CMK (cell line): ENCODE measurements around the gene RSF1.
"Not testable (repeated sequence)": the region's sequence is repeated elsewhere in the genome, so short reads cannot be mapped to it uniquely, and the experiment has no call there.

Source experiments
- DNase-seq: peaks from one replicate; pipeline ENCODE4 v3.0.0-alpha.2; 2010; ENCODE audit warnings: low read depth

RSF1 gene

DNA sequence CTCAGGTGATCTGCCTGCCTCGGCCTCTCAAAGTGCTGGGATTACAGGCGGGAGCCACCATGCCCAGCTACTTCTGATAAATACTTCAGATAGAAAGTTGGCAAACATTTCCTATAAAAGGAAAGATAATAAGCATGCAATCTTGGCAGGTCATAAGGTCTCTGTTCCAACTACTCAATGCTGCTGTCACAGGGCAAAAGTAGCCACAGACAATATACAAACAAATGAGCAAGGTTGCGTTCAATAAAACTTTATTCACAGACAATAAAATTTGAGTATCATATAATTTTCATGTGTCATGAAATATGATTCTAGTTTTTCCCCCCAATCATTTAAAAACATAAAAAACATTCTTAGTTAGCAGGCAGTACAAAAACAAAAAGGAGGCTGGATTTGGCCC, 129.9 kb downstream of the RSF1 start:
- DNase-seq: no peak

DNA sequence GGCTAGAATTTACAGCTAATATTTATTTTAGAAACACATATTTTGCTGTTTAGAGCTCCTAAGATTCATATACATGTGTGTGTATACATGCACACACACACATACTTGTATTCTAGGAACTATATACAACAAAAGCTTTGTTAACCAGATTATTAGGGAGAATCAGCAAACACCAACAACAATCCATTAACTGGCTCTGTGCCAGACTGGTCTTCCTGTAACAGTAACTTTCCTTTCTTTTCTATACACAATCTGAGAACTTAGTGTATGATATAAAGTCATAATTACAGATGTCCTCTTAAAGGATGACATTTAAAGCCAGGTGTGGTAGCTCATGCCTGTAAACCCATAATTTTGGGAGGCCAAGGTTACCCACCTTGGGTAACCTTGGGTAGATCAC, 133.4 kb downstream of the RSF1 start:
- DNase-seq: no peak

DNA sequence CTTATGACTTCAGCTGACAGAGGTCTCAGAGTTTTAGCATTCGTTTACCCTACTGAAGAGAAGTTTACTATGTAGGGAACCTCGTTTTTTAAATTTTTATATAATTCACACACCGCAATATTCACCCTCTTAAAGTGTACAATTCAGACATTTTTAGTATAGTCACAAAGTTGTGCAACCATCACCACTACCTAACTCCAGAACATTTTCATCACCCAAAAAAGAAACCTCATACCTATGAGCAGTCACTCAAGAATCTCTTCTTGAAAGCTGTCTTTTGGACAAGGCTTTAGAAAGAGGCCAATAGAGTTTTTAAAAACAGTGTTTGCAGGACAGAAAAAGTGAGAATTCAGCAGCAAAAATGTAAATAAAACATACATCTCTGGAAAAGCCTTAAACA, 143.4 kb downstream of the RSF1 start:
- no peak for DNase-seq

DNA sequence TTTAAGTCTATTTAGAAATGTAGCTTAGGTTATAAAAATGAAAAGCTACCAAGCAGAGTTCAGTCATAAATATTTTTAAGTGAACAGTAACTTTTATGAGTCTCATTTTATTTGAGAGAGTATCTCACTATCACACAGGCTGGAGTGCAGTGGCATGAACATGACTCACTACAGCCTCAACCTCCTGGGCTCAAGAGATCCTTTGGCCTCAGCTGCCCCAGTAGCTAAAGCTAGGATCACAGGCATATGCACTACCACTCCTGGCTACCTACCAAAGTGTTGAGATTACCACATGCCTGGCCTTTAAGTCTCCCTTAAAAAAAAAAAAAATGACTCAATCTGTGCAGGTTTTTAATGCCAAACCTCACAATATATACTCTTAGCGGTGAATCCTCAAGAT, 148.3 kb downstream of the RSF1 start:
- DNase-seq: no peak

DNA sequence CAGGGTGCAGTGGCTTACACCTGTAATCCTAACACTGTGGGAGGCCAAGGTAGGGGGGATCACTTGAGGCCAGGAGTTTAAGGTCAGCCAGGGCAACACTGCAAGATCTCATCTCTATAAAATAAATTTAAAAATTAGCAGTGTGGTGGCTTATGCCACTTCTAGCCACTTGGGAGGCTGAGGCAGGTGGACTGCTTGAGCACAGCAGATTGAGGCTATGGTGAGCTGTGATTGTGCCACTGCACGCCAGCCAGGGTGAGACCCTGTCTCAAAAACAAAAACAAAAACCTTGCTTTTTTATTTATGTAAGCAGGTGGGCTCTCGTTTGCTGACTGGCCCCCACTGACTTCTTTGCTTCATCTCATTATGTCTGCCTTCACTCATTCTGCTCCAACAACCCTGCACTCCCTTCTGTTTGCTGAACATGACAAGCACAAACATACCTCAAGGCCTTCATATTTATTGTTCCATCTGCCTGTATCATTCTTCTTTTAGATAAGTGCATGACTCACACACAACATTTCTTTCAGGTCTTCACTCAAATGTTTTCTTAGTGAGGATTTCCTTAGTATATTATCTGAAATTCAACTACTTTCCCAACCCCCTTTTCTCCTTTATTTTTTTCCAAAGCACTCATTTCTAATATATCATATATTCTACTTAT, 150.5 kb downstream of the RSF1 start:
- no peak for DNase-seq

DNA sequence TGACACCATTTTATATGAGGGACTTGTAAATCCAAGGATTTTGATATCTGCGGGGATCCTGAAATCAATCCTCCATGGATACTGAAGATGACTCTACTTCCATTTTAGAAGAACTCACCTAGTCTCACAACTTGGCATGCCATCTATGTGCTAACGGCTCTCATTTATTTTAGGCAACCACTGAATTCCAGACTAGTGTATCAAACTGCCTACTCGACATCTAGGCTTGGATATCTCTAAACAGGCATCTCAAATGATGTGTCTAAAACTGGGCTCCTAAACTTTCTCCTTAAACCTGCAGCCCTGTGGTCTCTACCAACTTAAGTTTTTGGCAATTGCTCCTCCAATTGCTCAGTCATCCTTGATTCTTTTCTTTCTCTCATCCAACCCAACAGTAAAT, 151.8 kb downstream of the RSF1 start:
- DNase-seq: no peak

DNA sequence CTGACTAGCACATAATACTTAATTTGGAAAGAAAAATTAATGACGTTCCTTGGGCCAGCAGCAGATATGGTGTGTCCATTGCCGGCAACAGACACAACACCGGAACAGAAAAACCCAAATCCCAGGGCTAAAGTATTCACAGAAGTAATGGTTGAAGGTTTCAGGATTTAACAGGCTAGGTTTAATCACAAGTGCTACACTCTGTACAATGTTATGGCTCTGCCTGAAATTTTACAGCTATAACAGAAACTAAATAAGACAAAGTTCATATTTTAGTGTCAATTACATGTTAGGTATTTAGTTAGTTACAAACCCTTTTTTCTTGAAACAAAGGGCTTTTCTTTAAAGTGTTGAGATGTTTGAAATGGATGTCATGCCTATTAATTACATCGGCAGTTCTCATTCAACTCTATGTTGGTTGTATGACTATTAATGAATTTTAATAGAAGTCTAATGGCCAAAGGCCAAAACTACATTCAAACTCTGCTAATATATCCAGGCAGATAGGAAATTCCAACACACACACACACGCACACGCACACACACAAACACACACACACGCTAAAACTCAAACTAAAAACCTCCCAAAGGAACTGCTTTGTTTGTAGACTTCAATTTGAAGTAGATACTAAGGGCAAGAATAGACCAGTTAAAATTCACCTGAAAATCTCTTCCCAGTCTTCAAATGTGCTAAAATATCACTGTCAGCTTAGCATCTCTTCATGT, 155.1 kb downstream of the RSF1 start:
- no peak for DNase-seq

DNA sequence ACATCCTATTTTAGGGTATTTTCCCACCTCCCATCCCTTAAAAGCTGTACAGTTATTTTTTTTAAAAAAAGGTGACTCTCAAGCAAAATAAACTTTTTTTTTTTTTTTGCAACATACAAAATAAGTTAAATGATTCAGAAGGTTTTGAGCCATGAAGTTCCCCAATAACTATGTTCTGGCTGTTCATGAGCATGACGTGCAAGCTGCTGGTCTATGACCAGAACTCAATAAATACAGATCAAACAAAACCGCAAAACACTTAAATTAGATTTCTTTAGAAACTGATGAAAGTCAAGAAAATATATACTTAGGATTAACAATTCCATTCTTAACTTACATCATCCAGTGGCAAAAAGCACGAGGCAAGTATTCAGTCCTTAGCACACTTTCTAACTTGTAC, 158.9 kb downstream of the RSF1 start:
- no peak for DNase-seq

DNA sequence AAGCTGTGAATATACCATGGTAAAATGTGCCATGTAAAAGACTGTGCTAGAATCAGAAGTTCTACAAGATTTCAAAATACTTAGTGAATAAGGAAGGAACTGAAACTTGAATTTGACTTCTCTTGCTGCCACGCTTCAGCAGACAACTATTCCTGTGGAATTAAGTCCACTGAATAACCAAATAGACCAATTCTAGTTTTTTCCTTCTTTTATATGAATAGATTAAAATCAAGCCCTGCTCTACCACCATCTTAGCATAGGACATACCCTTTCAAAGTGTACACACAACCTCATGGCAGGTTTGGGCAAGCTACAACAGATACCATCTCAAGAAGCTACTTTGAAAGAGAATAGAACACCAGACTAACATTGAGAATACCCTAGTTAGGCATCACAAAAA, 159.6 kb downstream of the RSF1 start:
- no peak for DNase-seq

DNA sequence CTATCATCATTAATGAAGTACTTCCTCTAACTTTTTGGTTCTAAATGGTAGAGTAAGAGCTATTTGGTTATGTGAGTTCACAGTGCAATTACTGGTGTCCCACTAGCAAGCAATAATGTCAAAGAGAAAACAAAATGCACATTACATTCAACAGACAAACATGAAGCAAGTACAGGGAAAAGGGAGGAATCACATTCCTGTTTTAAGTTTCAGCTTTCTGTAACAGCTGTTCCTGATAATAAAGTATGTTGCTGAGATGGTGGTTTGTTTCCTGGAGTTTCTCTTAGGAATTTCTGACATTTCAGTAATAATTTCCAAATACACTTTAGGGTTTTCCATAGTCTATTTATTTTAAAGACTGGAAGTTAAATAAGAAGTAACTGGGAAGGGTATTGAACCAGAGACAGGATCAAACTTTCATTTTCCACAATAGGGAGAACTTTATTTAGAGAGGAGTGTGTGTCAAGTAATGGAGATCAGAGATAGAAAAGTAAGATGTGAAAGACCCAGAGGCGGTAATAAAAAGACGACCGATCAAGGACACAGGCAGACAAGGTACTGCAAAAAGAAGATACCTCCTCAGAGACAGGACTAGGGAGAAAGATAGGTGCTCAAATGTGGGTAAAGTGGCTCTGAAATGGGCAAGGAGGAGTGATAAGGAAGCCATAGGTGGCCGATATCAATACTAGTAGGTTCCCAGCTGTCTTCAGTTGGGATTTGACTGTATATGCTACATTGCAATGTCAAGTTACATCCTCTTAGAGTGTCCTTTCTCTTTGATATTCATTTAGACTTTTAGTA, 162.1 kb downstream of the RSF1 start:
- no peak for DNase-seq

DNA sequence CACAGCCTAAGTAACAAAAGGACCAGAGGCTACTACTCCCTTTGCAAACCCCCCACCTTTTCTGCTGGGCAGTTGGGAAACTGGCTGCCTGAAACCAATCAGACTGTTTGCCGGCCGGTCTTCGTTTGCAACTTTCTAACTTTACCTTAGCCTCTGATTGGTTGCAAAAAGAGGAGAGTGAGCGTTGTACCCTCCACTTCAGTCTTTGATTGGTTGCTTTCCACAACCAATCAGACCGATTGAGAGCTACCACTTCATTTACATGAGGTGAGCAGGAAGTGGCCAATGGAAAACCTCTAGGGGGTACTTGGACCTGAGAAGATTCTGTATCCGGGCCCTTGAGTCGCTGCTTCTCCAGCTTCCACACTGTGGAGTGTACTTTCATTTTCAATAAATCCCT, 164.2 kb downstream of the RSF1 start:
- DNase-seq: no peak

DNA sequence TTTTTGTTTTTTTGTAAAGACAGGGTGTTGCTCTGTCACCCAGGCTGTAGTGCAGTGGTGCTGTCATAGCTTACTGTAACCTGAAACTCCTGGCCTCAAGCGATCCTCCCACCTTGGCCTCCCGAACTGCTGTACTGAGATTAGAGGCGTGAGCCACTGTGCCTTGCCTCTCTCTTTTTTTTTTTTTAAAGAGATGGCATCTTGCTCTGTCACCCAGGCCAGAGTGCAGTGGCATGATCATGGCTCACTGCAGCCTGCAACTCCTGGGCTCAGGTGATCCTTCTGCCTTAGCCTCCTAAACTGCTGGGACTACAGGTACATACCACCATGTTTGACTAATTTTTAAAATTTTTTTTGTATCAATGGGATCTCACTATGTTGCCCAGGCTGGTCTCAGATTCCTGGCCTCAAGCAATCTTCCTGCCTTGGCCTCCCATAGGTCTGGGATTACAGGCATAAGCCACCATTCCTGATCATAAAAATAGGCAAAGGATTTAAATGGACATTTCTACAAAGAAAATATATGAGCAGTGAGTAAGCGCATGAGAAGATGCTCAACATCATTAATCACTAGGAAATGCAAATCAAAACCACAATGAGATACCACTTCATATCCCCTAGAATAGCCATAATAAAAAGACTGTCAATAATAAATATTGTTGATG, 165.6 kb downstream of the RSF1 start:
- no peak for DNase-seq

DNA sequence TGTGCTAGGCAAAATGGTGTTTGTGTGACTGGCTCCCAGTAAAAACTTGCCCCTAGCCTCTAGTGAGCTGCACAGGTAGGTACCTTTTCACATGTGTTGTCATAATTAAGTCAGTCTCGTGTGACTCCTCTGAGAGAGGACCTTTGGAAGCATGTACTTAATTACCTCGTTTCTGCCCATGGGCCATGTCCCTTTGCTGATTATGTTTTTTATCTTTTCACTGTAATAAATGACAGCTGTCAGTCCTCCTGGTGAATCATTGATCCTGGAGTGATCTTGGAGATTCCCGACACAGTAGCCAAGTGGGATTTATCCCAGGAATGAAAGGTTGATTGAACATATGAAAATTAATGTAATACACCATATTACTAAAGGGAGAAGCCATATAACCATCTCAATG, 170.4 kb downstream of the RSF1 start:
- no peak for DNase-seq

DNA sequence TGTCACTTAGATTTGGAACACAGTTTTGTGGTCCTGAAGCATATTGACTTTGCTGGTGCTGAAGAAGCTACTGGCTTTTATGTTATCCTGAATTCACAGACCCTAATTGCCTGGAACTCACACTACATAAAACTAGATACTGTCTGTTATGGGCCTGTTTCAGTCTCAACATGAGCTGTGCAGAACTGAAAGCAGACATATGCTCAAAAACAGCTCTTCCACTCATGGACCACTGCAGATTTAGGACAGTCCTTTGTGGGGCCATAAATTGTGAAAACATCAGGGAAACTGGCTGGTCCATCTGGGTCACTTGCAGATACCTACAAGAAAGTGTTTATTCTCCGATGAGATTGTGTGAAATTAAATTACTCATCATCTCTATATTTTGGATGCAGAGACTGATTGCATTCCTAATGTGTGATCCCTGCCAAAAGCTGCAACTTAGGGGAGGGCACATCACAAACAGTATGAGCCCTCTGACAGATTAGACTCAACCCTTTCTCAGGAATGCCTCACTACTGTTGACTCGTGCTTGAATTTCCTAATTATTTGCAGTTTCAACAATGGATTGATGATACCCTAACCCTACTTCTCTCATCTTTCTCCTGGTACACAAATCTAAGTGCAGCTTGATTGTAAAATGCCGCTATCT, 172.7 kb downstream of the RSF1 start:
- DNase-seq: no peak

DNA sequence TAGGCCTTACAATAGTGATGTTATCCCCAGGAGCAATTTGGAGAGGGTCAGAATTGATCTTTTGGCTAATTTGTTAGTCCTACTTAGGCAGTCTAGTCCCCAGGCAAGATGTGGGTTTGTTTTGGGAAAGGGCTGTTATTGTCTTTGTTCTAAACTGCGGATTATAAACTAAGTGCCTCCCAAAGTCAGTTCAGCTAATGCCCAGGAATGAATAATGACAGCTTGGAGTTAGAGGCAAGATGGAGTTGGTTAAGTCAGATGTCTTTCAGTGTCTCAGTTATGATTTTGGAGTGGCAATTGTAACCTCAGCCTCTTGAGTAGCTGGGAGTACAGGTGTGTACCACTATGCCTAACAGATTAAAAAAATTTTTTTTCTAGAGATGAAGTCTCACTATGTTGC, 175.6 kb downstream of the RSF1 start:
- no peak for DNase-seq

DNA sequence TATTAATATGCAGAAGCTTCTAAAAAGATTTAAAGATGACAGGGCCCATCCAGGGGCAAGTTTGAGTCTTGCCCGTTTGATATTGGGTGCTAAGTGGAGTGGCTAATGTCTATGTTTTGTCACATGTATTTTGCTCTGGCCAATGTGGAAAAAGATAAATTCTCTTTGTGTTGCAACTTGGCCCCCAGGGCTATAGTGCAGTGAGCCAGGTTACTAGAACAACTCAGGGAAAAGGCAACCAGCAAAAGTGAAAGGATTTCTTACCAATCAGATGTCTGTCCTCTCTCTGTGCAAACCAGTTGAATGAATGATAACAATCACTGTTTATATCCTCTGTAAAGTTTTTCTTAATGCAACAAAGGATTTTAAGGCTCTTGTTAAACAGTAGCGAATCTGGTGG, 178.3 kb downstream of the RSF1 start:
- DNase-seq: no peak

DNA sequence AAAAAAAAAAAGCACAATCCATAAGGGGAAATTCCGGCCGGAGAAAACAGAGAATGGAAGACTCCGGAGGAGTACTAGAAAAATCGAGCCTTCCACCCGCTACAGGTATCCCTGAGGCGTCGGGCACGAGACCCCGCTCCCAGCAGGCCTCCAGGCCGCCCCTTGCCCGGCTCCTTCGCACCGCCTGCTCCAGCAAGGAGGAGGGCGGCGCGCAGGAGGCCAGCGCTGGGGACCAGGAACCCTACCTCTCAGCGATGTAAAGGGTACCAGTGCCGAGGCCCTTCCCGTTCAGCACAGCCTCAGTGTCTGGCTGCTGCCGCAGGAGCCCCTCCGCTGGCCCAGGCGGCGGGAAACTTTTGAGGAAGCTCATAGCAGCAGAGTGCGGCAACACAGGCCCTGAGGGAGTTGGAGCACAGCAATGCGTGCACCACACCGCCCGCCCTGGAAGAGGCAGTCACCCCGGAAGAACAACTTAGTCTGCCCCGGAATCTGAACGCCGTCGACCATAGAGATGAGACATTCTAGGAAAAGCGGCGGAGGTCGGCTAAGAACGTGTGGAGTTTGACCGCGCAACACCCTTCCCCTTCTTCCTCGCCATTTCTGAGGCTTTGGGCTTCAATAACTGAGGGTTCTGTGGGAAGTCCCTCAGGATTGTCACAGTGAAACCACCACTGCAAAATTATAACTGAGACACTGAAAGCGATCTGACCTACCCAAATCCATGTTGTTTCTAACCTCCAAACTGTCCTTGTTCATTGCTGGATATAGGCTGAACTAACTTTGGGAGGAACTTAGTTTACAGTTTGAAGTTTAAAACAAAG, 183.0 kb downstream of the RSF1 start, which contains the start of gene CLNS1A:
TSS of gene CLNS1A (minus strand) at position 450 of the 821 bp plus-strand sequence. CDS start at position 370, 80 bp downstream.
- DNase-seq: peak; percentile 85

DNA sequence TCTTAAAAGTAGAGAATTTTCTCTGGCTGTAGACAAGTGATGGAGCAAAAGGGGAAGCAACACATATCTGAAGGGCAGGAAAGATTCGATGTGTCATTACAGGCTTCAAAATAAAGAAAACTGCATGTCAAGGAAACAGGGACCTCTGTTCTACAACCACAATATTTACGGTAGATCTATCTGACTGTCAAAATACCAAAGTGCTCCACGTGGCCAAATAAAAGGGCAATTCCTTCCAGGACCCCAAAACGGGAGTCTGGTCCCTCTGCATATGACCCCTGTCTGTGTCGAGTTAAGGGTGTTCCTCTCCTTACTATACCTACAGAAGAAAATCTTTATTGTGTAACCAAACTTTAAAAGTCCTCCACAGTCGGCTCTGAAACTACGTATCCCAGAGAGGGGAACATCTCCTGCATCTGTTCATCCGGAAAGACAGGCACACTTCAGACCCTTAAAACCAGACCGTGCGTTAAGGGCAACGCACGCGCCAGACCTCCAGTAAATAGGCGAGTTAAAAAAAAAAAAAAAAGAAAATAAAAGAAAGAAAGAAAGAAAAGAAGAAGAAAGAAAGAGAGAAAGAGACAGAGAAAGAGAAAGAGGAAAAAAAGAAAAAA, 183.7 kb downstream of the RSF1 start:
- DNase-seq: no peak

DNA sequence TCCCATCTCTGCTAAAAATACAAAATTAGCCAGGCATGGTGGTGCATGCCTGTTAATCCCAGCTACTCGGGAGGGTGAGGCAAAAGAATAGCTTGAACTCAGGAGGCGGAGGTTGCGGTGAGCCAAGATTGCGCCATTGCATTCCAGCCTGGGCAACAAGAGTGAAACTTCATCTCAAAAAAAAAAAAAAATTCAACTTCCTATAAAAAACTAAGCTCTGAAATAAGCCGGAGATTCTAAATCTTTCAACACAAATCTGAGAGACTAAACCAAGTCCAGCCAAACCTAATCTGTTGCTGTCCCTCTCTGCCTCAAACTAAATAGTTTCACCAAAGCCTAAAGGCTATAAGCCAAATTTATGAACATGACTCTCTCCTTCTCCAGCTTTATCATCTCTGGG, 186.6 kb downstream of the RSF1 start:
- DNase-seq: not testable (repeated sequence)

DNA sequence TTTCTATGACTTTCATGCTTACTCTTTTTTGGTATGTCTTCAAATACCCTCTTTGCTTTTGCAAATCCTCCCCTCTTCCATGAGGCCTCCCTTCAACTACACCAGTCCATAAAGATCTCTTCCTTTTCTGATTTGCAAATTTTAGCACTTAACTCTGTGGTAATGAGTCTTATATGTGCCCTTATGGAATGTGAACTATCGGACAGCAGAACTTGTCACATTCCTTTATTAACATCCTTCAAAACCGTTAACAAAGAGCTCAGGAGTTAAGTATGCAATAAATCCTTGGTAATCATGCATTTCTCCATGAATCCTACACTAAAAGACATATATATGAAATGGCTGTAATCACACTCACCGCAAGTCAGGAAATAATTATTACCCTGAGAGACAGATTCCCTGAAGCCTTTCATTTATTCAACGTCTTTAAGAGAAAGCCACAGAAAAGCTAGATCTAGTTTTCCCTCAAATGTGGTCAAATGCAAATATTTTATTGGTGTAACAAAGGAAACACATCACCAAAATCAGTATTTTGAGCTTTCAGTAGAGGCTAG, 190.3 kb downstream of the RSF1 start:
- DNase-seq: no peak
